K562 treated with DMSO at 1 percent for 48 hours (cell line): ENCODE measurements around the gene PHETA1. TPM values are rescaled to one million over a fixed set of nuclear protein-coding genes. Genes with fewer than 3 reads are reported as not detected.

Experiments used
- total RNA-seq: library from RNA; unstranded; fragments of 300-600 nt; gene quantifications from 2 replicates; pipeline ENCODE4 v1.2.3, GENCODE V29; 2022; ENCODE audit warnings: low replicate concordance; ENCODE audit errors: extremely low read depth

PHETA1 gene
- total RNA-seq, result not detected in 2 replicates

GRCh38 chr12:111368788-111369495 is at the start of gene PHETA1:
TSS of gene PHETA1 (minus strand) at chr12:111369095. CDS start at chr12:111363427, 5,668 bp downstream.

GRCh38 chr12:111405859-111406473 is 37.1 kb upstream of the PHETA1 start, which contains the start of gene SH2B3:
TSS of gene SH2B3 (plus strand) at chr12:111405923. CDS start at chr12:111418146, 12,223 bp downstream.

Other genes with a start within 250 kb of the PHETA1 start
- not detected in 2 replicates for gene SH2B3, start 36.8 kb upstream of the PHETA1 start, total RNA-seq
- not detected in 2 replicates for gene ATXN2, start 230.2 kb upstream of the PHETA1 start, total RNA-seq